K562 (cell line): ENCODE measurements around the gene CSNK1A1. TPM values are rescaled to one million over a fixed set of nuclear protein-coding genes. Genes with fewer than 3 reads are reported as not detected.
A peak's percentile ranks its signal among the peaks of the same experiment; 100 is the strongest.

Source experiments
- BCL6 ChIP-seq: fragments of 250-450 bp; sonication (Bioruptor Pico); IDR thresholded peaks from 2 replicates; pipeline ENCODE4 v1.4.0; 2020
- GTF2E2 ChIP-seq: fragments of 200-800 bp; sonication (Bioruptor generic); IDR thresholded peaks from 2 replicates; pipeline ENCODE4 v1.6.1; 2016; ENCODE audit warnings: missing genetic modification characterization, missing compliant biosample characterization
- HEY1 ChIP-seq: fragments of 250-450 bp; sonication (Bioruptor Pico); IDR thresholded peaks from 2 replicates; pipeline ENCODE4 v1.5.0; 2020; ENCODE audit warnings: mild to moderate bottlenecking, moderate library complexity, borderline replicate concordance
- MLLT1 ChIP-seq, 2 experiments: fragments of 450-650 bp; IDR thresholded peaks; 2 replicates each; pipeline ENCODE4 v1.6.1; 2016
- MYNN ChIP-seq, 2 experiments: sonication (generic); formaldehyde crosslinking in 1 of 2; IDR thresholded peaks; 2 replicates each; pipeline versions ENCODE4 v1.5.0 to v1.6.1; 2016 to 2020; ENCODE audit warnings: antibody characterized with exemption in 1 of 2, missing genetic modification reagents in 1 of 2
- NFXL1 ChIP-seq: fragments of 450-650 bp; formaldehyde crosslinking; IDR thresholded peaks from 2 replicates; pipeline ENCODE4 v1.4.0; 2021; ENCODE audit warnings: mild to moderate bottlenecking
- PCBP1 ChIP-seq: fragments of 200-400 bp; formaldehyde crosslinking; IDR thresholded peaks from 2 replicates; pipeline ENCODE4 v1.6.1; 2018; ENCODE audit warnings: mild to moderate bottlenecking, low read depth, low read length; ENCODE audit not compliant: poor library complexity, severe bottlenecking
- PRPF4 ChIP-seq: fragments of 200-400 bp; formaldehyde crosslinking; IDR thresholded peaks from one replicate; pipeline ENCODE4 v1.6.1; 2017; ENCODE audit warnings: low read length, low read depth, mild to moderate bottlenecking; ENCODE audit not compliant: insufficient read depth, poor library complexity, severe bottlenecking
- SP2 ChIP-seq: IDR thresholded peaks from 2 replicates; pipeline ENCODE4 v1.6.1; 2011; ENCODE audit warnings: mild to moderate bottlenecking, low read depth, low read length, moderate library complexity; ENCODE audit not compliant: poor library complexity, severe bottlenecking; ENCODE audit errors: extremely low read depth
- TAF7 ChIP-seq: fragments of 450-650 bp; IDR thresholded peaks from 2 replicates; pipeline ENCODE4 v1.6.1; 2016; ENCODE audit warnings: missing genetic modification characterization, missing compliant biosample characterization
- ZC3H11A ChIP-seq: IDR thresholded peaks from 2 replicates; pipeline ENCODE4 v1.6.1; 2012; ENCODE audit warnings: low read depth, low read length, improper control_type of control experiment
- ZNF551 ChIP-seq: fragments of 250-450 bp; sonication (Bioruptor Pico); IDR thresholded peaks from 2 replicates; pipeline ENCODE4 v1.5.0; 2021; ENCODE audit warnings: mild to moderate bottlenecking, moderate library complexity
- polyA plus RNA-seq, 8 experiments: library from polyadenylated mRNA; depleted of rRNA in 4 of 8; stranded (reverse) in 5 of 8; unstranded in 3 of 8; fragments of >200 nt; fragmentation: Nextera tagmentation in 2 of 8; fragmentation: Illumina TruSeq in 1 of 8; extraction: Ambion mirVana in 2 of 8; extraction: Trizol in 1 of 8; gene quantifications; 2 replicates each; pipeline versions ENCODE4 v1.2.1 to v1.2.3, GENCODE V29; 2011 to 2014; ENCODE audit warnings: inconsistent platforms in 1 of 8, missing spikeins in 1 of 8
- total RNA-seq, 7 experiments: library from RNA; depleted of rRNA in 6 of 7; stranded (reverse); fragments of >200 nt in 6 of 7; fragmentation: Illumina TruSeq in 2 of 7; extraction: Trizol in 2 of 7; gene quantifications; 2 replicates each; pipeline versions ENCODE4 v1.2.1 to v1.2.3, GENCODE V29; 2011 to 2021; ENCODE audit warnings: low replicate concordance in 1 of 7
- TF ChIP-seq, protein P1 (sequence below): sonication (generic); formaldehyde crosslinking; IDR thresholded peaks from 2 replicates; pipeline ENCODE4 v1.8.0; 2023; ENCODE audit warnings: missing genetic modification reagents, mild to moderate bottlenecking, borderline replicate concordance
- TF ChIP-seq, protein P2 (sequence below): sonication (generic); formaldehyde crosslinking; IDR thresholded peaks from 2 replicates; pipeline ENCODE4 v1.8.1; 2023; ENCODE audit warnings: mild to moderate bottlenecking, missing genetic modification reagents
- TF ChIP-seq, protein P3 (sequence below): IDR thresholded peaks from 2 replicates; pipeline ENCODE4 v1.6.1; 2014; ENCODE audit warnings: antibody characterized with exemption

Gene CSNK1A1
- total and polyA plus RNA-seq, 9 of the 15 experiments (the other 6 are each of a cell fraction or from before 2014, with no cell fraction given) = 49.1 to 196 (median 154) TPM

DNA sequence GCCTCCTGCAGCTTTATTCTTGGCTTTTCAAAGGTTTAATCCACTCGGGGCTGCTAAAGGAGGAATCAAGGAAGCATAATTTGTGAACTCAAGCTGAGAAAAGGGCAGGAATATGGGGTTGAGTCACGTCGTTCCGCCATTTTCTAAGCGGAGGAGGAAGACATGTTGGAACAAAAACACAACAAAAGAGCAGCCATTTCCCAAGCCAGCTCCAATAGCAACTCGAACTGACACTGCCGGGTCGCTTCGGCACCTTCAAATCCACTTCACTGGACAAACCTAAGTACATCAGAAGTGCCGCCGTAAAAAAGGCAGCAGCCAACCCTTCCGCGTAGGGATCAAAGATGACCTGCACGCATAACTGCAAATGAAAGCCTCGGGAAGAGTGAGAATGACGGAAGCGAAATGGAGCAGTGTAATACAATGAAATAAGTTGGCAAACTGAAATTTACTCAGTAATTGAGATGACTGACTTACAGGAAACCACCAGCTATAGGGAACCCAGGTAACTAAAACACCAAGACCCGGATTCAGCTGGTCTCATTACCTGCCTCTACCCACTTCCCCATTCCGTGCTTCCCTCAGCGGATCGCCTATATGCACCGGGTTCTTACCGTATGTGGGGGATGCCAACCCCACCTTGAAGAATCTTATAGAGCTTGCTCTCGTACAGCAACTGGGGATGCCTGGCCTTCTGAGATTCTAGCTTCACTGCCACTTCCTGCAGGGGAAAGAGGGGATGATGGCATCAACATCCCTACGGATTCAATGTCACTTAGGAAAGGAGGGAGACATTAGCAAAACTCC is 1.6 kb downstream of the CSNK1A1 start (continued):
- TF ChIP-seq, protein P1, sequence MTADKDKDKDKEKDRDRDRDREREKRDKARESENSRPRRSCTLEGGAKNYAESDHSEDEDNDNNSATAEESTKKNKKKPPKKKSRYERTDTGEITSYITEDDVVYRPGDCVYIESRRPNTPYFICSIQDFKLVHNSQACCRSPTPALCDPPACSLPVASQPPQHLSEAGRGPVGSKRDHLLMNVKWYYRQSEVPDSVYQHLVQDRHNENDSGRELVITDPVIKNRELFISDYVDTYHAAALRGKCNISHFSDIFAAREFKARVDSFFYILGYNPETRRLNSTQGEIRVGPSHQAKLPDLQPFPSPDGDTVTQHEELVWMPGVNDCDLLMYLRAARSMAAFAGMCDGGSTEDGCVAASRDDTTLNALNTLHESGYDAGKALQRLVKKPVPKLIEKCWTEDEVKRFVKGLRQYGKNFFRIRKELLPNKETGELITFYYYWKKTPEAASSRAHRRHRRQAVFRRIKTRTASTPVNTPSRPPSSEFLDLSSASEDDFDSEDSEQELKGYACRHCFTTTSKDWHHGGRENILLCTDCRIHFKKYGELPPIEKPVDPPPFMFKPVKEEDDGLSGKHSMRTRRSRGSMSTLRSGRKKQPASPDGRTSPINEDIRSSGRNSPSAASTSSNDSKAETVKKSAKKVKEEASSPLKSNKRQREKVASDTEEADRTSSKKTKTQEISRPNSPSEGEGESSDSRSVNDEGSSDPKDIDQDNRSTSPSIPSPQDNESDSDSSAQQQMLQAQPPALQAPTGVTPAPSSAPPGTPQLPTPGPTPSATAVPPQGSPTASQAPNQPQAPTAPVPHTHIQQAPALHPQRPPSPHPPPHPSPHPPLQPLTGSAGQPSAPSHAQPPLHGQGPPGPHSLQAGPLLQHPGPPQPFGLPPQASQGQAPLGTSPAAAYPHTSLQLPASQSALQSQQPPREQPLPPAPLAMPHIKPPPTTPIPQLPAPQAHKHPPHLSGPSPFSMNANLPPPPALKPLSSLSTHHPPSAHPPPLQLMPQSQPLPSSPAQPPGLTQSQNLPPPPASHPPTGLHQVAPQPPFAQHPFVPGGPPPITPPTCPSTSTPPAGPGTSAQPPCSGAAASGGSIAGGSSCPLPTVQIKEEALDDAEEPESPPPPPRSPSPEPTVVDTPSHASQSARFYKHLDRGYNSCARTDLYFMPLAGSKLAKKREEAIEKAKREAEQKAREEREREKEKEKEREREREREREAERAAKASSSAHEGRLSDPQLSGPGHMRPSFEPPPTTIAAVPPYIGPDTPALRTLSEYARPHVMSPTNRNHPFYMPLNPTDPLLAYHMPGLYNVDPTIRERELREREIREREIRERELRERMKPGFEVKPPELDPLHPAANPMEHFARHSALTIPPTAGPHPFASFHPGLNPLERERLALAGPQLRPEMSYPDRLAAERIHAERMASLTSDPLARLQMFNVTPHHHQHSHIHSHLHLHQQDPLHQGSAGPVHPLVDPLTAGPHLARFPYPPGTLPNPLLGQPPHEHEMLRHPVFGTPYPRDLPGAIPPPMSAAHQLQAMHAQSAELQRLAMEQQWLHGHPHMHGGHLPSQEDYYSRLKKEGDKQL = no peak
- TF ChIP-seq GTF2E2 (tag) (no peak), MYNN (IDR thresholded peaks at IDR 0.05) (no peak), MYNN (CRISPR knock-in tag; IDR thresholded peaks at IDR 0.05) (no peak), PRPF4 (no peak), MLLT1 (IDR thresholded peaks at IDR 0.05) (peak in 1 of 2 experiments; percentile 89; a peak in 2 of 4 replicates), ZNF551 (CRISPR knock-in tag) (no peak), ZC3H11A (no peak), BCL6 (no peak), HEY1 (CRISPR knock-in tag) (no peak), SP2 (no peak), TAF7 (tag) (no peak), PCBP1 (no peak), NFXL1 (CRISPR knock-in tag) (no peak)
- TF ChIP-seq, protein P2, sequence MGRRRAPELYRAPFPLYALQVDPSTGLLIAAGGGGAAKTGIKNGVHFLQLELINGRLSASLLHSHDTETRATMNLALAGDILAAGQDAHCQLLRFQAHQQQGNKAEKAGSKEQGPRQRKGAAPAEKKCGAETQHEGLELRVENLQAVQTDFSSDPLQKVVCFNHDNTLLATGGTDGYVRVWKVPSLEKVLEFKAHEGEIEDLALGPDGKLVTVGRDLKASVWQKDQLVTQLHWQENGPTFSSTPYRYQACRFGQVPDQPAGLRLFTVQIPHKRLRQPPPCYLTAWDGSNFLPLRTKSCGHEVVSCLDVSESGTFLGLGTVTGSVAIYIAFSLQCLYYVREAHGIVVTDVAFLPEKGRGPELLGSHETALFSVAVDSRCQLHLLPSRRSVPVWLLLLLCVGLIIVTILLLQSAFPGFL = no peak
- TF ChIP-seq, protein P3, sequence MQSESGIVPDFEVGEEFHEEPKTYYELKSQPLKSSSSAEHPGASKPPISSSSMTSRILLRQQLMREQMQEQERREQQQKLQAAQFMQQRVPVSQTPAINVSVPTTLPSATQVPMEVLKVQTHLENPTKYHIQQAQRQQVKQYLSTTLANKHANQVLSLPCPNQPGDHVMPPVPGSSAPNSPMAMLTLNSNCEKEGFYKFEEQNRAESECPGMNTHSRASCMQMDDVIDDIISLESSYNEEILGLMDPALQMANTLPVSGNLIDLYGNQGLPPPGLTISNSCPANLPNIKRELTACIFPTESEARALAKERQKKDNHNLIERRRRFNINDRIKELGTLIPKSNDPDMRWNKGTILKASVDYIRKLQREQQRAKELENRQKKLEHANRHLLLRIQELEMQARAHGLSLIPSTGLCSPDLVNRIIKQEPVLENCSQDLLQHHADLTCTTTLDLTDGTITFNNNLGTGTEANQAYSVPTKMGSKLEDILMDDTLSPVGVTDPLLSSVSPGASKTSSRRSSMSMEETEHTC = no peak
